ENCODE results near the gene PGBD5. TPM values are rescaled to one million over a fixed set of nuclear protein-coding genes. Genes with fewer than 3 reads are reported as not detected.

PGBD5 gene
- total RNA-seq, 1 experiment from 2014 or later: 37.8 TPM

- Mint-ChIP-seq H3K9me3 (ENCODE audit: low read depth, unreplicated experiment) (no peaks in the 10 kb centered on the region), H3K36me3 (ENCODE audit: insufficient read depth, unreplicated experiment) (peaks cover 6% of the 10 kb centered on the region), H3K4me3 (ENCODE audit: low read depth, unreplicated experiment) (no peak overlapping the region), H3K27ac (ENCODE audit: unreplicated experiment) (no peak overlapping the region), H3K4me1 (ENCODE audit: low read depth, unreplicated experiment) (no peaks in the 10 kb centered on the region), H3K27me3 (ENCODE audit: unreplicated experiment) (no peaks in the 10 kb centered on the region)
- TF ChIP-seq CTCF (IDR thresholded peaks at IDR 0.05; ENCODE audit: unreplicated experiment): no peak
- intact Hi-C loops (cut with micrococcal nuclease; ENCODE audit: unreplicated experiment): no loop called here
- CTCF ChIA-PET: no interaction called here
- no TSS peak for BruUV-seq (replicated peaks)
- no peak for DNase-seq
Observed at GRCh38 chr1:230342019-230342418, 84.1 kb downstream of the PGBD5 start.

- TF ChIP-seq CTCF (IDR thresholded peaks at IDR 0.05; ENCODE audit: unreplicated experiment): no peak
- intact Hi-C loops (cut with micrococcal nuclease; ENCODE audit: unreplicated experiment): no loop called here
- CTCF ChIA-PET: no interaction called here
Observed at GRCh38 chr1:230341162-230341546, 85.0 kb downstream of the PGBD5 start.

GRCh38 chr1:230340526-230341161 is 85.5 kb downstream of the PGBD5 start:
- H3K9me3 Mint-ChIP-seq (ENCODE audit: low read depth, unreplicated experiment): no peaks in the 10 kb centered on the region
- no peaks in the 10 kb centered on the region for H3K27me3 Mint-ChIP-seq (ENCODE audit: unreplicated experiment)
- H3K27ac Mint-ChIP-seq (ENCODE audit: unreplicated experiment): no peak overlapping the region
- CTCF ChIA-PET: no interaction called here
- BruUV-seq (replicated peaks): no TSS peak
- H3K4me3 Mint-ChIP-seq (ENCODE audit: low read depth, unreplicated experiment): no peak overlapping the region
- no peak for DNase-seq
- H3K36me3 Mint-ChIP-seq (ENCODE audit: insufficient read depth, unreplicated experiment): peaks cover 11% of the 10 kb centered on the region
- H3K4me1 Mint-ChIP-seq (ENCODE audit: low read depth, unreplicated experiment): no peaks in the 10 kb centered on the region
- intact Hi-C loops (cut with micrococcal nuclease; ENCODE audit: unreplicated experiment): no loop called here
- no peak for TF ChIP-seq CTCF (IDR thresholded peaks at IDR 0.05; ENCODE audit: unreplicated experiment)

More at GRCh38 chr1:230341162-230341546, 85.0 kb downstream of the PGBD5 start:
- no peak overlapping the region for H3K4me3 Mint-ChIP-seq (ENCODE audit: low read depth, unreplicated experiment)
- no peaks in the 10 kb centered on the region for H3K9me3 Mint-ChIP-seq (ENCODE audit: low read depth, unreplicated experiment)
- H3K27ac Mint-ChIP-seq (ENCODE audit: unreplicated experiment): no peak overlapping the region
- no peaks in the 10 kb centered on the region for H3K4me1 Mint-ChIP-seq (ENCODE audit: low read depth, unreplicated experiment)
- H3K36me3 Mint-ChIP-seq (ENCODE audit: insufficient read depth, unreplicated experiment): peaks cover 6% of the 10 kb centered on the region
- BruUV-seq (replicated peaks): no TSS peak
- DNase-seq: no peak
- no peaks in the 10 kb centered on the region for H3K27me3 Mint-ChIP-seq (ENCODE audit: unreplicated experiment)

GRCh38 chr1:230339033-230339432 is 87.1 kb downstream of the PGBD5 start:
- intact Hi-C loops (cut with micrococcal nuclease; ENCODE audit: unreplicated experiment): no loop called here
- BruUV-seq (replicated peaks): no TSS peak
- H3K4me3 Mint-ChIP-seq (ENCODE audit: low read depth, unreplicated experiment): no peak overlapping the region

More at GRCh38 chr1:230339033-230339432, 87.1 kb downstream of the PGBD5 start:
- CTCF ChIA-PET: no interaction called here
- no peaks in the 10 kb centered on the region for H3K4me1 Mint-ChIP-seq (ENCODE audit: low read depth, unreplicated experiment)
- H3K27me3 Mint-ChIP-seq (ENCODE audit: unreplicated experiment): no peaks in the 10 kb centered on the region
- peaks cover 7% of the 10 kb centered on the region for H3K36me3 Mint-ChIP-seq (ENCODE audit: insufficient read depth, unreplicated experiment)
- no peaks in the 10 kb centered on the region for H3K9me3 Mint-ChIP-seq (ENCODE audit: low read depth, unreplicated experiment)
- no peak overlapping the region for H3K27ac Mint-ChIP-seq (ENCODE audit: unreplicated experiment)
- TF ChIP-seq CTCF (IDR thresholded peaks at IDR 0.05; ENCODE audit: unreplicated experiment): no peak
- no peak for DNase-seq
